ENCODE data around the gene ITPRIP.

ITPRIP gene

GRCh38 chr10:104325436-104326435 is 12.5 kb downstream of the ITPRIP start:
- DNase-seq (ENCODE audit: low spot score) = no peak

GRCh38 chr10:104324931-104325330 is 13.3 kb downstream of the ITPRIP start:
- no peak for DNase-seq (ENCODE audit: low spot score)

GRCh38 chr10:104324221-104324686 is 14.0 kb downstream of the ITPRIP start:
- DNase-seq (ENCODE audit: low spot score) = no peak

GRCh38 chr10:104323760-104324201 is 14.5 kb downstream of the ITPRIP start:
- no peak for DNase-seq (ENCODE audit: low spot score)

GRCh38 chr10:104323085-104323484 is 15.2 kb downstream of the ITPRIP start:
- DNase-seq (ENCODE audit: low spot score) = no peak

GRCh38 chr10:104322416-104322782 is 15.9 kb downstream of the ITPRIP start:
- DNase-seq (ENCODE audit: low spot score) = no peak

GRCh38 chr10:104321725-104322415 is 16.4 kb downstream of the ITPRIP start:
- DNase-seq (ENCODE audit: low spot score) = no peak

- no peak for DNase-seq (ENCODE audit: low spot score)
These were observed 17.0 kb downstream of the ITPRIP start for GRCh38 chr10:104321226-104321625.

- no peak for DNase-seq (ENCODE audit: low spot score)
These were observed 19.2 kb downstream of the ITPRIP start for GRCh38 chr10:104318810-104319741.

- no peak for DNase-seq (ENCODE audit: low spot score)
These were observed 19.9 kb downstream of the ITPRIP start for GRCh38 chr10:104318326-104318725.

GRCh38 chr10:104317726-104318299 is 20.5 kb downstream of the ITPRIP start:
- DNase-seq (ENCODE audit: low spot score) = no peak

- DNase-seq (ENCODE audit: low spot score) = no peak
These were observed 21.0 kb downstream of the ITPRIP start for GRCh38 chr10:104317269-104317710.

- DNase-seq (ENCODE audit: low spot score) = no peak
These were observed 21.8 kb downstream of the ITPRIP start for GRCh38 chr10:104316321-104317099.

- DNase-seq (ENCODE audit: low spot score) = no peak
These were observed 22.8 kb downstream of the ITPRIP start for GRCh38 chr10:104315486-104315921.

GRCh38 chr10:104314591-104315485 is 23.4 kb downstream of the ITPRIP start:
- DNase-seq (ENCODE audit: low spot score) = no peak

GRCh38 chr10:104311184-104311720 is 27.0 kb downstream of the ITPRIP start:
- no peak for DNase-seq (ENCODE audit: low spot score)

- no peak for DNase-seq (ENCODE audit: low spot score)
These were observed 28.0 kb downstream of the ITPRIP start for GRCh38 chr10:104309980-104310978.

GRCh38 chr10:104308439-104308903 is 29.8 kb downstream of the ITPRIP start:
- no peak for DNase-seq (ENCODE audit: low spot score)
